Cardiac septum (tissue), 1 donor: Measurements from ENCODE around the gene HOXA3. TPM values are rescaled to one million over a fixed set of nuclear protein-coding genes. Genes with fewer than 3 reads are reported as not detected.

ENCODE experiments used
- DNase-seq: peaks from one replicate; pipeline ENCODE4 v3.0.0-alpha.2; 2020; ENCODE audit warnings: low spot score
- intact Hi-C: fragments of 100-400 bp; cut with DNase I; formaldehyde crosslinking; loops from one replicate; pipeline ENCODE4 v1.14.0; 2022
- total RNA-seq: library from RNA; stranded (reverse); fragmentation: NEBNext Ultra II Directional; extraction: Animal tissue kit (Norgen Biotek cat#: 25700); gene quantifications from one replicate; pipeline ENCODE4 v1.2.1, GENCODE V29; 2021
- donor health status: DM: no; HTN: no; CAD: no.

Gene HOXA3
- total RNA-seq, 1 donor from 2014 or later = 0.40 TPM

GRCh38 chr7:27112955-27113949 lies 39.1 kb downstream of the HOXA3 start:
- no peak for DNase-seq
- intact Hi-C loops = no loop called here

GRCh38 chr7:27112361-27112760 lies 40.0 kb downstream of the HOXA3 start:
- no peak for DNase-seq
- intact Hi-C loops = no loop called here

GRCh38 chr7:27111751-27112277 lies 40.6 kb downstream of the HOXA3 start:
- intact Hi-C loops = no loop called here
- no peak for DNase-seq

- intact Hi-C loops = no loop called here
- no peak for DNase-seq
These were observed 41.2 kb downstream of the HOXA3 start for GRCh38 chr7:27111042-27111750.

- intact Hi-C loops = no loop called here
- peak; percentile 66 for DNase-seq
These were observed 42.0 kb downstream of the HOXA3 start for GRCh38 chr7:27110186-27111031.

- intact Hi-C loops = loop anchor here (10.0 kb wide), 1 partner anchor 905 kb away; the partner anchor contains the start of genes CBX3 and HNRNPA2B1
- DNase-seq = no peak
These were observed 42.8 kb downstream of the HOXA3 start for GRCh38 chr7:27109466-27110185.

- DNase-seq = peak; percentile 76
- intact Hi-C loops = loop anchor here (10.0 kb wide), 1 partner anchor 904 kb away; the partner anchor contains the start of genes CBX3 and HNRNPA2B1
These were observed 43.8 kb downstream of the HOXA3 start for GRCh38 chr7:27108390-27109127.

- DNase-seq = peak; percentile 60
These were observed 44.7 kb downstream of the HOXA3 start for GRCh38 chr7:27107391-27108381.

GRCh38 chr7:27106901-27107240 lies 45.5 kb downstream of the HOXA3 start:
- intact Hi-C loops = loop anchor here (10.0 kb wide), 1 partner anchor 902 kb away; the partner anchor contains the start of genes CBX3 and HNRNPA2B1

More at GRCh38 chr7:27107391-27108381, 44.7 kb downstream of the HOXA3 start:
- intact Hi-C loops = loop anchor here (10.0 kb wide), 1 partner anchor 903 kb away; the partner anchor contains the start of genes CBX3 and HNRNPA2B1

GRCh38 chr7:27106181-27106900 lies 46.0 kb downstream of the HOXA3 start:
- intact Hi-C loops = loop anchor here (10.0 kb wide), 1 partner anchor 902 kb away; the partner anchor contains the start of genes CBX3 and HNRNPA2B1
- peak; percentile 74 for DNase-seq

More at GRCh38 chr7:27106901-27107240, 45.5 kb downstream of the HOXA3 start:
- DNase-seq = no peak

- intact Hi-C loops = loop anchor here (10.0 kb wide), 1 partner anchor 901 kb away; the partner anchor contains the start of genes CBX3 and HNRNPA2B1
- no peak for DNase-seq
These were observed 46.9 kb downstream of the HOXA3 start for GRCh38 chr7:27105301-27106031.

GRCh38 chr7:27104341-27105058 lies 47.9 kb downstream of the HOXA3 start:
- no peak for DNase-seq
- intact Hi-C loops = loop anchor here (10.0 kb wide), 1 partner anchor 900 kb away; the partner anchor contains the start of genes CBX3 and HNRNPA2B1

- DNase-seq = no peak
- intact Hi-C loops = loop anchor here (10.0 kb wide), 1 partner anchor 899 kb away; the partner anchor contains the start of genes CBX3 and HNRNPA2B1
These were observed 48.7 kb downstream of the HOXA3 start for GRCh38 chr7:27103489-27104226.
